Gastroesophageal sphincter (tissue), 3 donors: Measurements from ENCODE around the gene SPON1.

ENCODE experiments used
- POLR2A ChIP-seq, 2 donors: fragments of 450-650 bp; IDR thresholded peaks; one replicate each; pipeline ENCODE4 v1.6.1; 2017; ENCODE audit warnings: antibody characterized with exemption in 2 of 2, mild to moderate bottlenecking in 2 of 2, moderate library complexity in 1 of 2
- POLR2AphosphoS5 ChIP-seq: sonication (generic); formaldehyde crosslinking; IDR thresholded peaks from one replicate; pipeline ENCODE4 v1.6.1; 2017; ENCODE audit warnings: antibody characterized with exemption
- TF ChIP-seq, protein P1 (sequence below), 4 experiments: fragments of 200-600 bp in 2 of 4; fragments of 450-650 bp in 2 of 4; sonication (generic) in 1 of 4; IDR thresholded peaks; one replicate each; pipeline ENCODE4 v1.5.1; 2017 to 2019; ENCODE audit warnings: antibody characterized with exemption in 4 of 4, mild to moderate bottlenecking in 2 of 4, moderate library complexity in 2 of 4

DNA sequence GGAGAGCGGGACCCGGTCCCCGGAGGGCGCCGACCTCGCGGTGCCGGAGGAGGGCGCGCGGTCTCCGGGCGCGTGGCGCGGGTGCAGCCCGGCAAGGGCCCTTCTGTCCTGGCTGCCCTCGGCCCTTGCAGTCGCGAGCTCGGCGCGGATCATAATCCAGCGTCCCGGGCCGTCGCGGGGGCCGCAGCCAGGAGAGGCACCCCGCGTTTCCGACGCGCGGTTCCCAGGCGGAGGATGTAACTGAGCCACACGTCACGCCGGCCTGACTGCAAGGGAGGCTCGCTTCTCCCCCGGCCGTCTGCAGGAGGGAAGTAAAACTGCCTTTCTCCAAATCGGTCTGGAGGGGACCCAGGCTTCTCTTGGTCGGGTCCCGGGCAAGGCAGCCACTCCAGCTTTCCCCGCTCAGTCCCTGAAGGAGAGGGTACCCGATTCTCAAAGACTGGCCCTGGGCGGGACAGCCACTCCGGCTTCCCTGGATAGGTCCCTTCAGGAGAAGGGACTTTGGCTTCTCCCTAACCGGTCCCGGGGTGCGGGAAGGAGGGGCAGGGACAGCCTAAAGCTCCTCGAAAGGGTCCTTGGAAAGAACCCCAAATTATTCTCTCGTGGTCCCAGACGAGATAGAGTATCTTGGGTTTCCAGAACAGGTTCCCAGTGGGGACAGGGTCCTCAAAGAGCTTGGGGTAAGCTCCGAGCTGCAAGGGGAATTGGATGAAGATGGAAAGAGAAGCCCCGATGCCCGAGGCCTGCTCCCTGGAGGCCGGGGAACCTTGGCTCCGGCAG lies 836 bp downstream of the SPON1 start:
- TF ChIP-seq, protein P1, sequence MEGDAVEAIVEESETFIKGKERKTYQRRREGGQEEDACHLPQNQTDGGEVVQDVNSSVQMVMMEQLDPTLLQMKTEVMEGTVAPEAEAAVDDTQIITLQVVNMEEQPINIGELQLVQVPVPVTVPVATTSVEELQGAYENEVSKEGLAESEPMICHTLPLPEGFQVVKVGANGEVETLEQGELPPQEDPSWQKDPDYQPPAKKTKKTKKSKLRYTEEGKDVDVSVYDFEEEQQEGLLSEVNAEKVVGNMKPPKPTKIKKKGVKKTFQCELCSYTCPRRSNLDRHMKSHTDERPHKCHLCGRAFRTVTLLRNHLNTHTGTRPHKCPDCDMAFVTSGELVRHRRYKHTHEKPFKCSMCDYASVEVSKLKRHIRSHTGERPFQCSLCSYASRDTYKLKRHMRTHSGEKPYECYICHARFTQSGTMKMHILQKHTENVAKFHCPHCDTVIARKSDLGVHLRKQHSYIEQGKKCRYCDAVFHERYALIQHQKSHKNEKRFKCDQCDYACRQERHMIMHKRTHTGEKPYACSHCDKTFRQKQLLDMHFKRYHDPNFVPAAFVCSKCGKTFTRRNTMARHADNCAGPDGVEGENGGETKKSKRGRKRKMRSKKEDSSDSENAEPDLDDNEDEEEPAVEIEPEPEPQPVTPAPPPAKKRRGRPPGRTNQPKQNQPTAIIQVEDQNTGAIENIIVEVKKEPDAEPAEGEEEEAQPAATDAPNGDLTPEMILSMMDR (IDR thresholded peaks at IDR 0.05), result peak in 2 of 4 experiments; percentile 7 to 25
- TF ChIP-seq POLR2A (IDR thresholded peaks at IDR 0.05), result no peak
- TF ChIP-seq POLR2AphosphoS5, result no peak
